ENCODE results near the gene KCNH1. TPM values are rescaled to one million over a fixed set of nuclear protein-coding genes. Genes with fewer than 3 reads are reported as not detected.

The KCNH1 gene, protein sequence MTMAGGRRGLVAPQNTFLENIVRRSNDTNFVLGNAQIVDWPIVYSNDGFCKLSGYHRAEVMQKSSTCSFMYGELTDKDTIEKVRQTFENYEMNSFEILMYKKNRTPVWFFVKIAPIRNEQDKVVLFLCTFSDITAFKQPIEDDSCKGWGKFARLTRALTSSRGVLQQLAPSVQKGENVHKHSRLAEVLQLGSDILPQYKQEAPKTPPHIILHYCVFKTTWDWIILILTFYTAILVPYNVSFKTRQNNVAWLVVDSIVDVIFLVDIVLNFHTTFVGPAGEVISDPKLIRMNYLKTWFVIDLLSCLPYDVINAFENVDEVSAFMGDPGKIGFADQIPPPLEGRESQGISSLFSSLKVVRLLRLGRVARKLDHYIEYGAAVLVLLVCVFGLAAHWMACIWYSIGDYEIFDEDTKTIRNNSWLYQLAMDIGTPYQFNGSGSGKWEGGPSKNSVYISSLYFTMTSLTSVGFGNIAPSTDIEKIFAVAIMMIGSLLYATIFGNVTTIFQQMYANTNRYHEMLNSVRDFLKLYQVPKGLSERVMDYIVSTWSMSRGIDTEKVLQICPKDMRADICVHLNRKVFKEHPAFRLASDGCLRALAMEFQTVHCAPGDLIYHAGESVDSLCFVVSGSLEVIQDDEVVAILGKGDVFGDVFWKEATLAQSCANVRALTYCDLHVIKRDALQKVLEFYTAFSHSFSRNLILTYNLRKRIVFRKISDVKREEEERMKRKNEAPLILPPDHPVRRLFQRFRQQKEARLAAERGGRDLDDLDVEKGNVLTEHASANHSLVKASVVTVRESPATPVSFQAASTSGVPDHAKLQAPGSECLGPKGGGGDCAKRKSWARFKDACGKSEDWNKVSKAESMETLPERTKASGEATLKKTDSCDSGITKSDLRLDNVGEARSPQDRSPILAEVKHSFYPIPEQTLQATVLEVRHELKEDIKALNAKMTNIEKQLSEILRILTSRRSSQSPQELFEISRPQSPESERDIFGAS
- 3.2 TPM for total RNA-seq

GRCh38 chr1:211133836-211134669 is at the start of gene KCNH1:
TSS of gene KCNH1 (minus strand) at chr1:211134148. CDS start at chr1:211133945, 203 bp downstream.
- DNase-seq (ENCODE audit: low spot score) (peak; percentile 89), ATAC-seq (peak; percentile 93)
- intact Hi-C loops (cut with DNase I): loop anchor here (10.0 kb wide), 1 partner anchor 549 kb away; no protein-coding TSS in a partner anchor

DNA sequence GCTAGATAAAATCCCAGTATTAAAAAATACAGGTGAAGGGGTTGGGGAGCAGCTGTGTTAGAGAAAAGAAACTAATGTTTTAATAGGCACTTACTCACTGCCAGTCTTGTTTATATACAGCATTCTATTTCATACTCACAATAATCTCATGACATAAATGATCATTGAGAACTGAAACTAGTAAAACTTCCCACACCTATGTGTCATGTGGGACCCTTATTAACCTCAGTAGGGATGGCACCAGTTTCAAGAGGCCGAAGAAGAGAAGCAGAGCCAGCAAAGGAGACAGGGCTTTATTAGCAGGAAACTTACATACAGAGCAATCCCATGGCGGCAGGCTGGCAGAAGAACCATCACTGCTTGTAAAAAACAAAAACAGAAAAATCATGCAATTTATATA is 48.8 kb upstream of the KCNH1 start:
- no peak for DNase-seq (ENCODE audit: low spot score)
- no peak for ATAC-seq
- intact Hi-C loops (cut with DNase I): no loop called here

- ATAC-seq (no peak), DNase-seq (ENCODE audit: low spot score) (no peak)
- intact Hi-C loops (cut with DNase I): no loop called here
Measured at GRCh38 chr1:211174375-211174774, 40.4 kb upstream of the KCNH1 start.

DNA sequence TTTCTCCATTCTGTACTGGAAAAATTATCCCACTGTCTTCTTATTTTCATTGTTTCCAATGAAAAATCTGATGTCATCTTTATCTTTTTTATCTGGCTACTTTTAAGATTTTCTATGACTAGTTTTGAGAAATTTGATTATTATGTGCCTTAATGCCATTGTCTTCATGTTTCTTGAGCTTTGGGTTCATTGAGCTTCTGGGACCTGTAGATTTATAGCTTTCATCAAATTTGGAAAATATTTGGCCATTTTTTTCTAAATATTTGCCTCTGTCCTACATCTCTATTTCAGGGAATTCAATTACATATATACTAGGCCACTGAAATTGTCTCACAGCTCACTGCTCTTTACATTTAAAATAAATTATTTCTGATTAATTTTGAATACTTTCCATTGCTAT is 38.7 kb upstream of the KCNH1 start:
- DNase-seq (ENCODE audit: low spot score): no peak
- intact Hi-C loops (cut with DNase I): no loop called here
- ATAC-seq: no peak

- ATAC-seq: no peak
- DNase-seq (ENCODE audit: low spot score): no peak
- intact Hi-C loops (cut with DNase I): no loop called here
Measured at GRCh38 chr1:211169353-211169752, 35.4 kb upstream of the KCNH1 start.

GRCh38 chr1:211158866-211159265 is 24.9 kb upstream of the KCNH1 start:
- DNase-seq (ENCODE audit: low spot score): no peak
- no peak for ATAC-seq
- intact Hi-C loops (cut with DNase I): no loop called here

GRCh38 chr1:211155040-211155439 is 21.1 kb upstream of the KCNH1 start:
- intact Hi-C loops (cut with DNase I): no loop called here
- ATAC-seq (no peak), DNase-seq (ENCODE audit: low spot score) (no peak)

DNA sequence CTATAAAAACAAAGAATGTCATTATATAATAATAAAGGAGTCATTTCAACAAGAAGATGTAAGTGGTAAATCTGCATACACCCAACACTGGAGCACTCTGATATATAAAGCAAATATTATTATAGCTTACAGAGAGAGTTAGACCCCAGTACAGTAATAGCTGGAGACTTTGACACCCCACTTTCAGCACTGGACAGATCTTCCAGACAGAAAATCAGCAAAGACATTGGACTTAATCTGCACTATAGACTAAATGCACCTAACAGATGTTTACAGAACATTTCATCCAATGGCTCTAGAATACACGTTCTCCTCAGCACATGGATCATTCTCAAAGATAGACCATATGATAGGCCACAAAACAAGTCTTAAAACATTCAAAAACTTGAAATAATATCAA is 20.0 kb upstream of the KCNH1 start:
- ATAC-seq: no peak
- DNase-seq (ENCODE audit: low spot score): no peak
- intact Hi-C loops (cut with DNase I): no loop called here

- ATAC-seq (no peak), DNase-seq (ENCODE audit: low spot score) (no peak)
- intact Hi-C loops (cut with DNase I): no loop called here
Measured at GRCh38 chr1:211148366-211148765, 14.4 kb upstream of the KCNH1 start.

DNA sequence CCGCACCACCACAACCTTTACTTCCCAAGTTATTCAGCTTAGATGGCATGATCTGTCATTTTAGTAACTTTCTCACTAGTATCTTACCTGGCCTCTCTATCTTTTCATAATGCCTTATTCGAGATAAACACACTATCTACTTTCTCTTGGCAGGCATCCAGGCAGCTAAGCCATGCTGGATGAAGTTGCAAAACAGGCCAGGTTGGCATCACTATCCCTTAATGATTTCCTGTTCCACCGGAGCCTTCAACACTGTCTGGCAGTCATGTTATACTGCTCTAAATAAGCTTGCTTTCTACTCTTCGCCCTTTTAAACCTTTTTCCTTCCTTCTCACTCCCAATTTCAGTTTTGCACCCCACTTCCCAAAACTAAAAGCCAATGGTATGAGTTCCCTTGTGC is 12.0 kb upstream of the KCNH1 start:
- ATAC-seq (no peak), DNase-seq (ENCODE audit: low spot score) (no peak)
- intact Hi-C loops (cut with DNase I): no loop called here

GRCh38 chr1:211135342-211135950 is 1.5 kb upstream of the KCNH1 start:
- no peak for DNase-seq (ENCODE audit: low spot score)
- intact Hi-C loops (cut with DNase I): loop anchor here (5.0 to 10.0 kb wide), 2 partner anchors 551 to 728 kb away; no protein-coding TSS in a partner anchor
- ATAC-seq: peak; percentile 80

- ATAC-seq: peak; percentile 32
- intact Hi-C loops (cut with DNase I): loop anchor here (10.0 kb wide), 1 partner anchor 549 kb away; no protein-coding TSS in a partner anchor
Measured at GRCh38 chr1:211133393-211133835, 534 bp downstream of the KCNH1 start.

DNA sequence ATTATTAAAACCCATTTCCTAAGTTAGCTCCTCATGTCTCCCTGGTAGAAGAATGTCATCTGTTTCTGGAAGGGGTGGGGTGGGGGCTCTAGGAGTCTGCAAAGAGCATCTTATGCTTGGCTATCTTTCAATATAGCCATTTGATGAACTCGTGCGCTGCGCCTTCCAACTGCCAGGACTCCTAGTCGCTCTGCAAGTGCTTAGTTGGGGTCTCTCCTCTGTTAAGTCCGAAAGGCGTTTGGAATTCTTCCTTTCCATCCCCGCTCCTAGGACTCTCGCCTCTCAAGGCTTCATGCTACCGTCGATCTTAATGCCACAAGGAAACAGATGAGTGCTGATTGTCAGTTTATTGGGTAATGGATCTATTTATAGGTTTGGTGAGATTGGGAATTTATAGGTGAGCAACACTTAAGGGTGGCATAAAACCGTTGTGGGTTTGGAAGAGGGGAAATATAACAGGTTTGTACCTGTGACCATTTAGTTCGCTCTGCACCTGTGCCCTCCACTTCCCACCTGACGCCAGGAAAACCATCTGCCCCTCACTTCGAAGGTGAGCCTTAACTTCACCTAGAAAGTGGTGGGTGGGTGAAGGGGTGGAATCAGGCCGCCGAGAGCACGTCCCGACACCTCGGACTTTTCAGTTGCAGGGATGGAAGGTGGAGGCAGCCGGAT is 1.1 kb downstream of the KCNH1 start:
- intact Hi-C loops (cut with DNase I): loop anchor here (10.0 kb wide), 1 partner anchor 548 kb away; no protein-coding TSS in a partner anchor
- ATAC-seq: no peak

More at GRCh38 chr1:211133393-211133835, 534 bp downstream of the KCNH1 start:
- DNase-seq (ENCODE audit: low spot score): no peak

DNA sequence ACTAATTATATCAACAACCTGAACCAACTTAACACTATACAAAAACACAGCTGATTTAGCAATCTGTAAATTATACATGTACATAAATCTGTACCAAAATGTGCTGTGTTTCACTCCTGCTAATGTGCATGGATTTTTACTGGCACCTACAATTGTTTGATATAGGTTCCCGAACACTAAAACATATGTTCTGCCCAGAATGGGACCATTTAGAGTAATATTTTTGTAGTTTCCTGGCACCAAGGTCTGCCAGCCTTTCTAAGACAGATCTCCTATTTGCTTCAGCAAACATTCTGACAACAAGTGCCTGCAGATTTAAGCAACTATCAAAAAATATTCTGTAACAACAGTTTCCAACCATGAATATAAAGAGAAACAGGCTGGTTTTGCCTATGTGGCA is 4.2 kb downstream of the KCNH1 start:
- DNase-seq (ENCODE audit: low spot score): no peak
- intact Hi-C loops (cut with DNase I): loop anchor here (10.0 kb wide), 1 partner anchor 545 kb away; no protein-coding TSS in a partner anchor

More for the DNA sequence above, 1.1 kb downstream of the KCNH1 start:
- DNase-seq (ENCODE audit: low spot score): no peak

DNA sequence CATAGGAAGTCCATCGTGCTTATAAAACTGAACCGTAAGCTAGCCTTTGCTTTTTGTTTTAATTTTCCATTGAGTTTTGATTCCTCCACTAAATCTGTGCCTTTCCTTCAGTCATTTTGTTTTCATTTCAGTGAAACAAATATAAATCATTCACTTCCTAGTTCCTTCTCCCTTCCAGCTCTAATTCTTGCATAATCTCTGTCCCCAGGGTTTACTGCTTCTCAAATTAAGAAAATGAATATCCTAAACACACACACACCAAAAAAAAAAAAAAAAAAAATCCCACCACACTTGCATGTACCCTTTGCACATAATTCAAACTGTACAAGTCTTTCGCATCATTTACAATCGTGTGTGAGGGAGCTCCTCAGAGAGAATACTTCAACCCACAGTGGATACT is 6.8 kb downstream of the KCNH1 start:
- intact Hi-C loops (cut with DNase I): no loop called here
- no peak for DNase-seq (ENCODE audit: low spot score)
- ATAC-seq: peak; percentile 65

More for the DNA sequence above, 4.2 kb downstream of the KCNH1 start:
- ATAC-seq: no peak

- intact Hi-C loops (cut with DNase I): no loop called here
- peak; percentile 91 for ATAC-seq
- DNase-seq (ENCODE audit: low spot score): no peak
Measured at GRCh38 chr1:211126622-211127021, 7.3 kb downstream of the KCNH1 start.

DNA sequence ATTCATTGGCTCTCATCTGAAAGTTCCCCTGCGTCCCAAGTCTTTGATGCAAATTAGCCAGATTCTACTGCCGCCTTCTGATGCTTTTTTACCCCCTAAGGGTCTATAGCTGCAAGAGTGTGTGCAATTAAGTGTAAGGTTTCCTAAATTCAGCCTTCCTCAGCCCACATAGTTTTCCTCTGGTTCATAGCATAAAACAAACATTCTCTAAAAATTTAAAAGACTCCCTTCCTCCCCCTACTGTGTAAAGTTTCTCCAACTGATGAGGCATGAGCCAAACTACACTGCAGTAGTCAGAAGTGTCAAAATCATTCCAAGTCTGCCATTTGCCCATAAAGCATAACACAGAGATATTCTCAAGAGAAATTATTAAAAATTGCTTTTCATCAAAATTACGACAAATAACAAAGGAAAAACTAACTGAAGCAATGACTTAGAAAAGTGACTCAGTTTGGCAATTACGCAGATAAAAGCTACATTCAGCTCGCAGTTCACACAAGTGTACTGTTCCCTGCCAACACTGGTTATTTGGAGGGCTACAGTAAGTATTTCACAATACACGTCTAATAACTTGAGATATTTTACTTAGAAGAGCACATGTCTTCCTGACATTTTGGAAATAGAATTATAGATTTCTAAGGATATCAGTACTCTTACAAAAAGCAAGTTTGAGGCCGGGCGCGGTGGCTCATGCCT is 15.4 kb downstream of the KCNH1 start:
- DNase-seq (ENCODE audit: low spot score) (no peak), ATAC-seq (peak; percentile 87)
- intact Hi-C loops (cut with DNase I): no loop called here

Measured in sciatic nerve (tissue), 2 donors.